Neuronal stem cell (in vitro differentiated cells): Measurements from ENCODE around the gene GP1BA.
A peak's percentile ranks its signal among the peaks of the same experiment; 100 is the strongest.
"Not testable (repeated sequence)": the region's sequence is repeated elsewhere in the genome, so short reads cannot be mapped to it uniquely, and the experiment has no call there.

Source experiments
- DNase-seq: peaks from one replicate; pipeline ENCODE4 v3.0.0-alpha.2; 2013; ENCODE audit warnings: low spot score
- H2AFZ ChIP-seq: one replicate; pipeline ENCODE4 v1.6.1; 2013; ENCODE audit warnings: mild to moderate bottlenecking, low read length, inconsistent platforms
- H2AK5ac ChIP-seq: 2 replicates; pipeline ENCODE4 v1.6.1; 2013; ENCODE audit warnings: low read depth, mild to moderate bottlenecking, inconsistent platforms, low read length, moderate library complexity, mixed read lengths
- H2BK120ac ChIP-seq: 2 replicates; pipeline ENCODE4 v1.6.1; 2013; ENCODE audit warnings: low read depth, mild to moderate bottlenecking, inconsistent platforms, low read length, moderate library complexity, mixed read lengths
- H2BK12ac ChIP-seq: one replicate; pipeline ENCODE4 v1.6.1; 2013; ENCODE audit warnings: low read length, inconsistent platforms
- H2BK15ac ChIP-seq: 2 replicates; pipeline ENCODE4 v1.6.1; 2013; ENCODE audit warnings: mild to moderate bottlenecking, low read length, inconsistent platforms, mixed read lengths
- H2BK5ac ChIP-seq: one replicate; pipeline ENCODE4 v1.6.1; 2013; ENCODE audit warnings: inconsistent platforms, mild to moderate bottlenecking, low read length, moderate library complexity
- H3K14ac ChIP-seq: one replicate; pipeline ENCODE4 v1.6.1; 2013; ENCODE audit warnings: low read length, inconsistent platforms
- H3K18ac ChIP-seq: 2 replicates; pipeline ENCODE4 v1.6.1; 2013; ENCODE audit warnings: low read length, inconsistent platforms
- H3K23ac ChIP-seq: 2 replicates; pipeline ENCODE4 v1.6.1; 2013; ENCODE audit warnings: low read depth, mild to moderate bottlenecking, mixed read lengths, low read length, inconsistent platforms; ENCODE audit not compliant: poor library complexity
- H3K27ac ChIP-seq: replicated peaks from 3 replicates; pipeline ENCODE4 v1.5.1; 2013; ENCODE audit warnings: low read length, inconsistent platforms
- H3K27me3 ChIP-seq, 3 experiments: 2 replicates each; pipeline ENCODE4 v1.6.1; 2013; ENCODE audit warnings: low read length in 3 of 3, mild to moderate bottlenecking in 2 of 3, inconsistent platforms in 1 of 3, low read depth in 1 of 3, mixed read lengths in 1 of 3, moderate library complexity in 1 of 3; ENCODE audit not compliant: control insufficient read depth in 3 of 3, insufficient read depth in 3 of 3
- H3K36me3 ChIP-seq, 2 donors: replicated peaks in 1 of 2; 2 replicates each; pipeline ENCODE4 v1.6.1; 2013; ENCODE audit warnings: low read length in 2 of 2; ENCODE audit not compliant: control insufficient read depth in 2 of 2, insufficient read depth in 2 of 2
- H3K4ac ChIP-seq: 2 replicates; pipeline ENCODE4 v1.6.1; 2013; ENCODE audit warnings: inconsistent platforms, mild to moderate bottlenecking, low read length, moderate library complexity
- H3K4me1 ChIP-seq, 2 donors: 1 replicate in 1 of 2; 2 replicates in 1 of 2; pipeline ENCODE4 v1.6.1; 2013; ENCODE audit warnings: low read length in 2 of 2, low read depth in 1 of 2; ENCODE audit not compliant: control insufficient read depth in 2 of 2, insufficient read depth in 1 of 2
- H3K4me2 ChIP-seq: one replicate; pipeline ENCODE4 v1.6.1; 2013; ENCODE audit warnings: mild to moderate bottlenecking, low read length, inconsistent platforms; ENCODE audit not compliant: insufficient read depth, poor library complexity, severe bottlenecking
- H3K4me3 ChIP-seq, 2 donors: 2 replicates each; pipeline ENCODE4 v1.5.1; 2013; ENCODE audit warnings: low read length in 2 of 2, mild to moderate bottlenecking in 2 of 2, inconsistent platforms in 1 of 2, moderate library complexity in 1 of 2
- H3K79me1 ChIP-seq: one replicate; pipeline ENCODE4 v1.6.1; 2013; ENCODE audit warnings: low read depth, mild to moderate bottlenecking, inconsistent platforms, low read length, moderate library complexity
- H3K9ac ChIP-seq: one replicate; pipeline ENCODE4 v1.6.1; 2013; ENCODE audit warnings: mild to moderate bottlenecking, low read depth, low read length, inconsistent platforms; ENCODE audit not compliant: poor library complexity
- H3K9me3 ChIP-seq, 2 donors: replicated peaks in 1 of 2; 2 replicates each; pipeline versions ENCODE3 to v1.6.1; 2013; ENCODE audit warnings: low read length in 2 of 2, mild to moderate bottlenecking in 2 of 2, inconsistent platforms in 1 of 2, low read depth in 1 of 2, mixed read lengths in 1 of 2, moderate library complexity in 1 of 2; ENCODE audit not compliant: control insufficient read depth in 2 of 2, insufficient read depth in 1 of 2
- H4K8ac ChIP-seq: one replicate; pipeline ENCODE4 v1.6.1; 2013; ENCODE audit warnings: low read depth, mild to moderate bottlenecking, inconsistent platforms, low read length, moderate library complexity
- H4K91ac ChIP-seq: one replicate; pipeline ENCODE4 v1.6.1; 2013; ENCODE audit warnings: low read length, low read depth, mild to moderate bottlenecking, inconsistent platforms; ENCODE audit not compliant: poor library complexity
- WGBS, 2 donors: extraction: QIAGEN DNeasy Blood & Tissue Kit; methylation state at CpG; one replicate each; pipeline ENCODE4 v1.1.7; 2013; ENCODE audit warnings: missing lambda C conversion rate in 2 of 2, mixed read lengths in 1 of 2; ENCODE audit not compliant: insufficient read length in 2 of 2, insufficient replicate concordance in 1 of 2; ENCODE audit errors: extremely low coverage in 2 of 2; 5-methylcytosine and 5-hydroxymethylcytosine counted together

The GP1BA gene

GRCh38 chr17:4914551-4914950 is 17.5 kb upstream of the GP1BA start:
- not testable (repeated sequence) for H3K27me3 ChIP-seq, H3K79me1 ChIP-seq, H3K9me3 ChIP-seq, H3K4me3 ChIP-seq, H3K4me2 ChIP-seq, H3K14ac ChIP-seq, H3K4me1 ChIP-seq, H3K4ac ChIP-seq, H2BK12ac ChIP-seq, H3K23ac ChIP-seq, DNase-seq, H4K91ac ChIP-seq, H2AFZ ChIP-seq, H2BK5ac ChIP-seq, H3K36me3 ChIP-seq, H2AK5ac ChIP-seq, H3K27ac ChIP-seq, H4K8ac ChIP-seq, H3K18ac ChIP-seq, H2BK120ac ChIP-seq, H3K9ac ChIP-seq, H2BK15ac ChIP-seq
- WGBS, 2 donors = no CpG with 5 or more reads among the region's 4 CpGs

DNA sequence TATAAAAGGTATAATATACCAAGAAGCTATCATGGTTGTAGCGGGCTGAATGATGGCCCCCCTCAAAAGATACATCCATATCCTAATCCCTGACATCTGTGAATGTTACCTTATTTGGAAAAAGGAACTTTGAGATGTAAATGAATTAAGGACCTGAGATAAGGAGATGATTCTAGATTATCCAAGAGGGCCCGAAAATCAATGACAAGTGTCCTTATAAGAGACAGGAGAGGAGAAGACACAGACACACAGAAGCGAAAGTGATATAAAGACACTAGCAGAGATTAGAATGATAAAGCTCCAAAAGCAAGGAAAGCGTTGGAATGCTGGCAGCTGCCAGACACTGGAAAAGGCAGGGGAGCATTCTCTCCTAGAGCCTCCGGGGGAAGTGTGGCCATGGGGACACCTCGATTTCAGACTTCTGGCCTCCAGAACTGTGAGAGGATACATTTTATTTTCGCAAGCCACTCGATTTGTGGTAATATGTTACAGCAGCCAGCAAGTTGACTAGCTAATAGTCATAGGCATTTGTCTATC is 12.5 kb upstream of the GP1BA start:
- Histone ChIP-seq H3K9ac (no peak overlapping the region), H3K4me3 (no peak overlapping the region), H3K4me1 (no peaks in the 10 kb centered on the region), H3K9me3 (no peaks in the 10 kb centered on the region), H3K79me1 (no peaks in the 10 kb centered on the region), H3K18ac (no peak overlapping the region), H4K91ac (no peak overlapping the region), H3K36me3 (no peaks in the 10 kb centered on the region), H2AFZ (peak overlapping the region; percentile 52), H3K27ac (no peak overlapping the region), H4K8ac (no peak overlapping the region), H2BK15ac (no peak overlapping the region), H3K4me2 (no peak overlapping the region), H3K27me3 (no peaks in the 10 kb centered on the region), H2BK5ac (no peak overlapping the region), H3K4ac (no peak overlapping the region), H2AK5ac (no peak overlapping the region), H3K23ac (no peak overlapping the region), H2BK120ac (no peak overlapping the region), H3K14ac (no peak overlapping the region), H2BK12ac (no peak overlapping the region)
- WGBS, 2 donors = no CpG with 5 or more reads among the region's 8 CpGs
- DNase-seq = no peak

DNA sequence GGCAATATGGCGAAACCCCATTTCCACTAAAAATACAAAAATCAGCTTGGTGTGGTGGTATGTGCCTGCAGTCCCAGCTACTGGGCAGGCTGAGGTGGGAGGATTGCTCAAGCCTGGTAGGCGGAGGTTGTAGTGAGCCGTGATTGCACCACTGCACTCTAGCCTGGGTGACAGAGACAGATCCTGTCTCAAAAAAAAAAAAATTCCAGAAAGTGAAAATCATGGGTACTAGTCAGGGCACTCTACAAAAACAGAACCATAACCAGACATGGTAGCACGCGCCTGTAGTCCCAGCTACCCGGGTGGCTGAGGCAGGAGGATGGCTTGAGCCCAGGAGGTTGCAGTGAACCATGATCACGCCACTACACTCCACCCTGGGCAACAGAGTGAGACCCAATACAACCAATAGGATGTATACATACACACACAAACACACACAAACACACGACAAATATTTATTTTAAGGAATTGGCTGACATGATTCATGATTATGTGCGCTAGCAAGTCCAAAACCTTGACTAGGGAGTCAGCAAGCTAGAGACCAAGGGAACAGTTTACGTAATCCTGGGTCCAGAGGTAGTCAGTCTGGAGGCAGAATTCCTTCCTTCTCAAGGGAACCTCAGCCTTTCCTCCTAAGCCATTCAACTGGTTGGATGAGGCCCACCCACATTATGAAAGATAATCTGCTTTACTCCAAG is 11.6 kb upstream of the GP1BA start:
- Histone ChIP-seq H3K14ac (no peak overlapping the region), H4K8ac (no peak overlapping the region), H2AFZ (no peak overlapping the region), H3K27ac (no peak overlapping the region), H3K9me3 (no peaks in the 10 kb centered on the region), H3K79me1 (no peaks in the 10 kb centered on the region), H2BK12ac (no peak overlapping the region), H3K9ac (no peak overlapping the region), H3K27me3 (no peaks in the 10 kb centered on the region), H3K4me3 (no peak overlapping the region), H2AK5ac (no peak overlapping the region), H3K23ac (no peak overlapping the region), H2BK15ac (no peak overlapping the region), H2BK5ac (no peak overlapping the region), H3K4ac (no peak overlapping the region), H2BK120ac (no peak overlapping the region), H3K18ac (no peak overlapping the region), H4K91ac (no peak overlapping the region), H3K4me1 (no peaks in the 10 kb centered on the region), H3K4me2 (no peak overlapping the region), H3K36me3 (no peaks in the 10 kb centered on the region)
- no CpG with 5 or more reads among the region's 10 CpGs for WGBS, 2 donors
- DNase-seq = no peak

DNA sequence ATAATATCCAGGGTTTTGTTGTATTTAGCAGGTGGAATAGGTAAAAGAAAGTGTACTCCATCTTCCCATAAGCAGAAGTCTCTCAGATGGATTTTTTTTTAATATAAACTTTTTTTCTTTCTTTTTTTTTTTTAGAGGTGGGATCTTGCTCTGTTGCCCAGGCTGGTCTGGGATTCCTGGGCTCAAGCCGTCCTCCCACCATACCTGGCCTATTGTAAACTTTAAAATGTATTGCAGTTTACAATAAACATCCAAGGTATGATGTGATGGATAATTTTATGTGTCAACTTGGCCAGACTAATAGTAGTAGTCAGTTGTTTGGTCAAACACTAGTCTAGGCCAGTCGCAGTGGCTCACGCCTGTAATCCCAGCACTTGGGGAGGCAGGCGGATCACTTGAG is 10.8 kb upstream of the GP1BA start:
- Histone ChIP-seq H2AK5ac (no peak overlapping the region), H2BK5ac (no peak overlapping the region), H3K4ac (no peak overlapping the region), H3K23ac (no peak overlapping the region), H3K27me3 (no peaks in the 10 kb centered on the region), H3K36me3 (no peaks in the 10 kb centered on the region), H2BK12ac (no peak overlapping the region), H3K79me1 (no peaks in the 10 kb centered on the region), H3K14ac (no peak overlapping the region), H3K18ac (no peak overlapping the region), H4K8ac (no peak overlapping the region), H2BK15ac (no peak overlapping the region), H3K4me2 (no peak overlapping the region), H3K9me3 (no peaks in the 10 kb centered on the region), H4K91ac (no peak overlapping the region), H3K27ac (no peak overlapping the region), H3K9ac (no peak overlapping the region), H2BK120ac (no peak overlapping the region), H2AFZ (no peak overlapping the region), H3K4me1 (no peaks in the 10 kb centered on the region), H3K4me3 (no peak overlapping the region)
- WGBS, 2 donors = no CpG with 5 or more reads among the region's 4 CpGs
- no peak for DNase-seq
